HG03066 (cell line): ENCODE data around the gene SLC14A1.
"Not testable (repeated sequence)": the region's sequence is repeated elsewhere in the genome, so short reads cannot be mapped to it uniquely, and the experiment has no call there.

Experiments used
- ATAC-seq: cut with Tn5 transposase; IDR thresholded peaks from one replicate; pipeline ENCODE4 v1.9.1; 2021; ENCODE audit warnings: low read depth; ENCODE audit not compliant: unreplicated experiment

SLC14A1 gene

GRCh38 chr18:45753286-45753685 is 29.3 kb downstream of the SLC14A1 start:
- ATAC-seq, result no peak

- no peak for ATAC-seq
Observed at GRCh38 chr18:45755934-45756333, 32.0 kb downstream of the SLC14A1 start.

GRCh38 chr18:45757005-45757404 is 33.0 kb downstream of the SLC14A1 start:
- ATAC-seq, result no peak

GRCh38 chr18:45757644-45758043 is 33.7 kb downstream of the SLC14A1 start:
- ATAC-seq, result not testable (repeated sequence)

- ATAC-seq, result no peak
Observed at GRCh38 chr18:45760462-45761036, 36.6 kb downstream of the SLC14A1 start.

- no peak for ATAC-seq
Observed at GRCh38 chr18:45761512-45762114, 37.6 kb downstream of the SLC14A1 start.

GRCh38 chr18:45764000-45764686 is 40.2 kb downstream of the SLC14A1 start:
- no peak for ATAC-seq

- ATAC-seq, result no peak
Observed at GRCh38 chr18:45765796-45766195, 41.8 kb downstream of the SLC14A1 start.

GRCh38 chr18:45771587-45772480 is 47.9 kb downstream of the SLC14A1 start:
- no peak for ATAC-seq

- no peak for ATAC-seq
Observed at GRCh38 chr18:45774065-45774521, 50.1 kb downstream of the SLC14A1 start.

- ATAC-seq, result peak; percentile 60
Observed at GRCh38 chr18:45775241-45775676, 51.3 kb downstream of the SLC14A1 start.

GRCh38 chr18:45775743-45776142 is 51.8 kb downstream of the SLC14A1 start:
- ATAC-seq, result no peak

GRCh38 chr18:45777393-45777792 is 53.4 kb downstream of the SLC14A1 start:
- ATAC-seq, result no peak

GRCh38 chr18:45780568-45780967 is 56.6 kb downstream of the SLC14A1 start:
- ATAC-seq, result no peak

GRCh38 chr18:45782662-45783061 is 58.7 kb downstream of the SLC14A1 start:
- no peak for ATAC-seq

GRCh38 chr18:45783097-45784075 is 59.4 kb downstream of the SLC14A1 start:
- no peak for ATAC-seq

GRCh38 chr18:45785134-45785533 is 61.2 kb downstream of the SLC14A1 start:
- peak; percentile 54 for ATAC-seq

- no peak for ATAC-seq
Observed at GRCh38 chr18:45786941-45787340, 63.0 kb downstream of the SLC14A1 start.

GRCh38 chr18:45787346-45787745 is 63.4 kb downstream of the SLC14A1 start:
- no peak for ATAC-seq

GRCh38 chr18:45788861-45789260 is 64.9 kb downstream of the SLC14A1 start:
- no peak for ATAC-seq
